Breast epithelium (tissue), 3 donors: Measurements from ENCODE around the gene SLC13A2.

Source experiments
- POLR2AphosphoS5 ChIP-seq, 3 donors: sonication (generic); formaldehyde crosslinking; IDR thresholded peaks; one replicate each; pipeline ENCODE4 v1.6.1; 2017; ENCODE audit warnings: antibody characterized with exemption in 3 of 3
- TF ChIP-seq, protein P1 (sequence below), 3 donors: fragments of 450-650 bp; IDR thresholded peaks; one replicate each; pipeline ENCODE4 v1.5.1; 2016 to 2017; ENCODE audit warnings: antibody characterized with exemption in 3 of 3, mild to moderate bottlenecking in 3 of 3, moderate library complexity in 3 of 3

DNA sequence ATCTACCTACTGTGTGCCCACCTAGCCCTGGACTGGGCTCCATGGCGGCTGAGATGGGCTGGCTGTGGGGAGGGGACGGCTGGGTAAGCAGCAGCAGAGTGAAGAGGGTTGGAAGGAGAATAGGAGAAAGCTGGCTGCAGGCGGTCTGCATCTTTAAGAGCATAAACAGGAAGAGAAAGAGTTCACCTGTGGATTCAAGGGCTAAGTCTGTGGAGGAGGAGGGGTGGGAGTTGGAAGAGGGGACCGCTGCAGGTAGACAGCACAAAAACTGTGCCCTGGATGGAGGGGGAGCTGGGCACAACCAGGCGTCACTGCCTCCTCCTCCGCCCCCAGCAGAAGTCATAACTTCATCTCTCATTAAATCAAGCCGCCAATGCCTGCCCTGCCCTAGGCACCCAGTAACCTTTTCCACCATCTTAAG lies 677 bp downstream of the SLC13A2 start:
- no peak for TF ChIP-seq POLR2AphosphoS5 (IDR thresholded peaks at IDR 0.05)
- TF ChIP-seq, protein P1, sequence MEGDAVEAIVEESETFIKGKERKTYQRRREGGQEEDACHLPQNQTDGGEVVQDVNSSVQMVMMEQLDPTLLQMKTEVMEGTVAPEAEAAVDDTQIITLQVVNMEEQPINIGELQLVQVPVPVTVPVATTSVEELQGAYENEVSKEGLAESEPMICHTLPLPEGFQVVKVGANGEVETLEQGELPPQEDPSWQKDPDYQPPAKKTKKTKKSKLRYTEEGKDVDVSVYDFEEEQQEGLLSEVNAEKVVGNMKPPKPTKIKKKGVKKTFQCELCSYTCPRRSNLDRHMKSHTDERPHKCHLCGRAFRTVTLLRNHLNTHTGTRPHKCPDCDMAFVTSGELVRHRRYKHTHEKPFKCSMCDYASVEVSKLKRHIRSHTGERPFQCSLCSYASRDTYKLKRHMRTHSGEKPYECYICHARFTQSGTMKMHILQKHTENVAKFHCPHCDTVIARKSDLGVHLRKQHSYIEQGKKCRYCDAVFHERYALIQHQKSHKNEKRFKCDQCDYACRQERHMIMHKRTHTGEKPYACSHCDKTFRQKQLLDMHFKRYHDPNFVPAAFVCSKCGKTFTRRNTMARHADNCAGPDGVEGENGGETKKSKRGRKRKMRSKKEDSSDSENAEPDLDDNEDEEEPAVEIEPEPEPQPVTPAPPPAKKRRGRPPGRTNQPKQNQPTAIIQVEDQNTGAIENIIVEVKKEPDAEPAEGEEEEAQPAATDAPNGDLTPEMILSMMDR (IDR thresholded peaks at IDR 0.05) = no peak
